NCI-H345 treated with DMSO at 0.1 percent for 48 hours (cell line): ENCODE measurements around the gene CERKL.

Experiments
- DNase-seq: peaks from one replicate; lab custom pipeline; 2025; ENCODE audit not compliant: unreplicated experiment; lab: John Stamatoyannopoulos, UW

Gene CERKL

GRCh38 chr2:181578829-181579228 lies 78.1 kb downstream of the CERKL start:
- no peak for DNase-seq

- DNase-seq: no peak
These were observed 80.5 kb downstream of the CERKL start for GRCh38 chr2:181576431-181576830.

GRCh38 chr2:181575650-181576025 lies 81.3 kb downstream of the CERKL start:
- DNase-seq: no peak

GRCh38 chr2:181575024-181575649 lies 81.8 kb downstream of the CERKL start:
- no peak for DNase-seq

GRCh38 chr2:181574321-181574720 lies 82.6 kb downstream of the CERKL start:
- peak; percentile 75 for DNase-seq

- peak; percentile 45 for DNase-seq
These were observed 83.7 kb downstream of the CERKL start for GRCh38 chr2:181573140-181573736.

GRCh38 chr2:181570833-181571661 lies 85.9 kb downstream of the CERKL start:
- no peak for DNase-seq

GRCh38 chr2:181570059-181570458 lies 86.8 kb downstream of the CERKL start:
- no peak for DNase-seq

GRCh38 chr2:181566334-181567032 lies 90.4 kb downstream of the CERKL start:
- no peak for DNase-seq

GRCh38 chr2:181563101-181563692 lies 93.7 kb downstream of the CERKL start:
- DNase-seq: no peak

GRCh38 chr2:181558371-181558770 lies 98.5 kb downstream of the CERKL start:
- DNase-seq: no peak

GRCh38 chr2:181554061-181554830 lies 102.7 kb downstream of the CERKL start:
- DNase-seq: no peak

- no peak for DNase-seq
These were observed 103.7 kb downstream of the CERKL start for GRCh38 chr2:181553244-181553643.

- no peak for DNase-seq
These were observed 104.1 kb downstream of the CERKL start for GRCh38 chr2:181552808-181553207.

GRCh38 chr2:181546086-181546485 lies 110.8 kb downstream of the CERKL start:
- no peak for DNase-seq

- DNase-seq: no peak
These were observed 114.7 kb downstream of the CERKL start for GRCh38 chr2:181542170-181542569.

- DNase-seq: no peak
These were observed 116.5 kb downstream of the CERKL start for GRCh38 chr2:181540421-181540820.

- DNase-seq: no peak
These were observed 120.2 kb downstream of the CERKL start for GRCh38 chr2:181536730-181537129.

GRCh38 chr2:181528441-181528840 lies 128.5 kb downstream of the CERKL start:
- no peak for DNase-seq

GRCh38 chr2:181527058-181527457 lies 129.8 kb downstream of the CERKL start:
- DNase-seq: no peak
